IPS-18c (cell line): ENCODE data around the gene PRSS50.
"Not testable (repeated sequence)": the region's sequence is repeated elsewhere in the genome, so short reads cannot be mapped to it uniquely, and the experiment has no call there.

ENCODE experiments used
- H3K4me3 ChIP-seq: 2 replicates; pipeline ENCODE4 v1.7.0; 2013; ENCODE audit warnings: low read depth, mild to moderate bottlenecking, low read length, moderate library complexity; ENCODE audit not compliant: insufficient read depth
- H3K9me3 ChIP-seq: one replicate; pipeline ENCODE4 v1.6.1; 2013; ENCODE audit warnings: mild to moderate bottlenecking, low read length, moderate library complexity; ENCODE audit not compliant: control insufficient read depth, insufficient read depth

PRSS50 gene

GRCh38 chr3:46717447-46718231, at the start of gene PRSS50:
PRSS50 (minus strand) TSS chr3:46717869; CDS start chr3:46717824, 45 bp downstream.
- Histone ChIP-seq H3K9me3 (peaks cover 2% of the 10 kb centered on the region), H3K4me3 (no peak within 1 kb of the TSS)

- peaks cover 8% of the 10 kb centered on the region for H3K9me3 ChIP-seq
- H3K4me3 ChIP-seq: no peak overlapping the region
Measured at GRCh38 chr3:46764206-46764605, 46.5 kb upstream of the PRSS50 start.

DNA sequence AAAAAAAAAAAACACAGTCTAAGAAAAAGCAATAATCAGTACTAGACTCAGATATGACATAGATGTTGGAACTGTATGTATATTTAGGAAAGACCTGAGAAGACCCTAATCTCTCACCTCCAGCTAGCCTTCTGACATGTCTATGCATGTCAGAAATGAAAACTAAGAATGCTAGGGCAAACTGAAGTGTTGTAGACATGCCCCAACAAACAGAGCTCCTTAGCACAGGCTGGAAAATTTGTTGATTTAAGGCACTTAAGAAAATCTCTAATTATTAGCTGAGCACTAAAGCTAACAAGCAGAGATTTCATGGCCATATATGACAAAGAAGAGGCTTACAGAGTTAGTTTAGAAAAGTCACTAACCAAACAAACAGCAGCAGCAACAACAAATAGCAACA, 45.5 kb upstream of the PRSS50 start:
- H3K4me3 ChIP-seq: no peak overlapping the region
- peaks cover 4% of the 10 kb centered on the region for H3K9me3 ChIP-seq

DNA sequence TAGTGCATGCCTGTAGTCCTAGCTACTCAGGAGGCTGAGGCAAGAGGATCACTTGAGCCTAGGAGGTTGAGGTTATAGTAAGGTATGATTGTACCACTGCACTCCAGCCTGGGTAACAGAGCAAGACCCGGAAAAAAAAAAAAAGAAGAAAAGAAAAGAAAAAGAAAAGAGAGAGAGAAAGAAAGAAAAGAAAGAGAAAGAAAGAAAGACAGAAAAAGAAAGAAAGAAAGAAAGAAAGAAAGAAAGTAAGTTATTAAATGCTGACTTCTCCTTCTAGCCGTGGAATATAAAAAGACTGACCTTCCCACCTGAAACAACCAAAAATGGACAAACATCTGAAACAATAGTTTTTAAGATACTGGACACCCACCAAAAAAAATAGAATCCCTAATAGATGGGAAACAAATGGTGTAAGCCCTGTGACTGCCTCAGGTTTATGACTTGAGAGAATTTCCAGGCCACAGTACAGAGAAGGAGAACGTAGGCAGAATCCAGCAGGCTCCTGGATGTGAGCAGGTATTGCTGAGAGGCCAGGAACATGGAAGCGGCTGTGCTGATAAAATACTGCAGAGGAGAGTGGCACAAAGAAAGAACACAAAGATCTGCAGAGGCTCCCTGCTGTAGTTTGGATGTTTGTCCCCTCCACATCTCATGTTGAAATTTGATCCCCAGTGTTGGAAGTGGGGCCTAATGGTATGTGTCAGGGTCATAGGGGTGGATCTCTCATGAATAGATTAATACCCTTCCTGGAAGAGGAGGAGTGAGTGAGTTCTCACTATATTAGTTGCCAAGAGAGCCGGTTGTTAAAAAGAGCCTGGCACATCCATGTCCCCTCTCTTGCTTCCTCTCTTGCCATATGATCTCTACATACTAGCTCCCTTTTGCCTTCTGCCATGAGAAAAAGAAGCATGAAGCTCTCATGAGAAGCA, 41.8 kb upstream of the PRSS50 start:
- H3K4me3 ChIP-seq: no peak overlapping the region

DNA sequence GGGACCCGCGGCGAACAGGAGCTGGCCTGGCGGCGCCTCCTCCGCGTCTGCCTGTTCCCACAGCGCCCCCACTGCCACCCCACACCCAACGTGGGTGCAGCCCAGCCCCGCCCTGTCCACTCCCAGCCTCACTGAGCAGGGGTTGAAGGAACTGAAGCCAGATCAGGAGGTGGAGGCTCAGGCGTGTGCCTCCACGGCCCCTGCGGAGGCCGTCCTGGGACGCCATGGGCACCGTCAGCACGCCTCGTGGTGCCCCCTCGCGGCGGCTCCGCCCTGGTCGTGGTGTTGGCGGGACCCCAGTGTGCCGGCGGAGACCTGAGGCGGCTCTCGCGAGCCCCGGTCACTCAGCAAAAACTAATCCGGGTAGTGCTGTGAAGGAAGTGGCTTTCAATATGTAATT, 39.0 kb upstream of the PRSS50 start:
- no peak overlapping the region for H3K4me3 ChIP-seq
- H3K9me3 ChIP-seq: no peaks in the 10 kb centered on the region

More for the DNA sequence above, 41.8 kb upstream of the PRSS50 start:
- H3K9me3 ChIP-seq: no peaks in the 10 kb centered on the region

GRCh38 chr3:46755646-46756045, 38.0 kb upstream of the PRSS50 start:
- Histone ChIP-seq H3K4me3 (no peak overlapping the region), H3K9me3 (no peaks in the 10 kb centered on the region)

DNA sequence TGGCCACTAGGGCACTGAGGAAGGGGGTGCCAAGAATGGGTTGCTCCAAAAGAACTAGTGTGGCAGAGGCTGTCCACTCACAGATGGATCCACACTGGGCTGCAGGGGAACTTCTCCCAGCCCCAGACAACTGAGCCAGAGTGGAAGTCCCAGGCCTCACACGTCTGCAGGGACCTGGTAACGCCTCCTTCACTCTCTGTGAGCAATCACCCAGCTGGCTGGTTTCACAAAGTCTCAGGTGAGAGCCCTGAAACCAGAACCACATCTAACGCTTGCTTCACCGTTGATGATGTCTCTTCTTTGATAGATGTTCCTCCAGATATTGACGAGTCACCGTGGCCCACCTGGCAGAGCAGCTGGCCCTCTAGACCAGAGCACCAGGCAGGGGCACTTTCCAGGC, 35.5 kb upstream of the PRSS50 start:
- not testable (repeated sequence) for H3K4me3 ChIP-seq, H3K9me3 ChIP-seq

DNA sequence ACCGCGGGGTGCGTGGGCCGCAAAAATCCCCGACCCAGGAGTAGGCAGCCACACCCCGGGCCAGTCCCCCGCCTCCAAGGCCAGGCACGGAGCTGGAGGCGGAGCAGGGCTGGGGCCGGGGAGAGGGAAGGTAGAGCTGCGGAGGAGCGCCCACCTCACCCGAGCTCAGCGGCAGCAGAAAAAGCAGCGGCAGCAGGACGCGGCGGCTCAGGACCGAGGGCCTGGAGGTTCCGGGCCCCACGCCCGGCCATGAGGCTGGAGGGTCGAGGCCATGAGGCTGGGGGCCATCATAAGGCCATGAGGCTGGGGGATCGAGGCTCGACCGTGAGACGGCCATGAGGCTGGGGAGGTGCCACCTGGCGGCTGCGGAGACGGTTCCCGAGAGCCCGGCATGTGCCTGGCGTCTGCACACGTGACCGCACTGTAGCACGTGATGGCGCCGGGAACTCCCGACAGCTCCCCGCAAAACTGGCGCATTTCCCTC, 32.9 kb upstream of the PRSS50 start:
- no peaks in the 10 kb centered on the region for H3K9me3 ChIP-seq

DNA sequence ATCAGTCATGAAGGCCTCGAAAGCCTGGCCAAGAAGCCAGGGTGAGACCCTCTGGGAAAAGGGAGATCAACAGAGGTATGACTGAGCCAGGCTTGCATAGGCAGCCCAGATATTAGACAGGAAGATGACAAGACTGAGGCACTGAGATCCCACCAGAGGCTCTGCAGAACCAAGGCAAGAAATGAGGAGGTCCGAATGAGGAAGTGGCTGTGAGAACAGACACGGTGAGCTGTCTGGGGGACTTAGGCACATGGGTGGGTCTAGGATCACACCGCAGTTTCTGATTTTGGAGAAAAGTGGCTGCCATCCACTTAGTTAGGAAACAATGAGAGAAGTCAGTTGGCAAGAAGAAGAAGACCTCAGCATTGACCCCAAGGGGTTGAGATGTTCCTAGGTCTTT, 31.5 kb upstream of the PRSS50 start:
- Histone ChIP-seq H3K9me3 (peaks cover 3% of the 10 kb centered on the region), H3K4me3 (no peak overlapping the region)

More for the DNA sequence above, 32.9 kb upstream of the PRSS50 start:
- H3K4me3 ChIP-seq: no peak overlapping the region

DNA sequence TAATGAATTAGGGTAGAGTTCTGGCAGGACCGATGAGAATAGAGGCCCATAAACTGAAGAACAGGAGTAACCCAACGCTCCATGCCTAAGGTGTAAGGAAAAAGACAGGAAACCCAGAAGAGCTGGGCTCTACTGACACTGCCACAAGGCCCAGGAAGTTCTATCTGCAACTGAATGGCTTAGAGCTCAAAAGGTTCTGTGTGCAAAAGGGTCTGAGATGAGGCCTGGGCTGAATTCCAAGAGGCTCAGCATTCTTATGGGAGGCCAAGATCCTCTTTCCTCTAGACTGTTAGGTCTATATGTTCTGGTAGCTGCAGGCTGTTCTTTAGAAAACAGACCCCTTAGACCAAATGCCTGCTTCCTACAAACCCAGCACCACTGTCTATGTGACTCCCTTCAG, 30.5 kb upstream of the PRSS50 start:
- Histone ChIP-seq H3K4me3 (no peak overlapping the region), H3K9me3 (peaks cover 3% of the 10 kb centered on the region)

DNA sequence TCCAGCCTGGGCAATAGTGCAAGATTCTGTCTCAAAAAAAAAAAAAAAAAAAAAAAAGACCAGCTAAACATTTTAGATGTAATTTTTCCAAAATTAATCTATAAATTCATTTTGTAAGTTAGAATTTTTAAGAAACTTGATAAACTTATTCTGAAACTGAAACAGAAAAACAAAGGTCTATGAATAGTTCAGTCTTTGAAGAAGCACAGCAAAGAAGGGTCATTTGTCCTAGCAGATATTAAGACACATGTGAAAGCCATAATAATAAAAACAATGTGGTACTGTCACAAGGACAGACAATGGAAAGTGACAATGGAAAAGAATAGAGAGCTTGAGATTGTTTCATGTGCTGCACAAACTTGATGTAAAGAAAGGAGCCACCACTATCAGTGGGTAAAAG, 29.0 kb upstream of the PRSS50 start:
- Histone ChIP-seq H3K4me3 (no peak overlapping the region), H3K9me3 (peaks cover 3% of the 10 kb centered on the region)

DNA sequence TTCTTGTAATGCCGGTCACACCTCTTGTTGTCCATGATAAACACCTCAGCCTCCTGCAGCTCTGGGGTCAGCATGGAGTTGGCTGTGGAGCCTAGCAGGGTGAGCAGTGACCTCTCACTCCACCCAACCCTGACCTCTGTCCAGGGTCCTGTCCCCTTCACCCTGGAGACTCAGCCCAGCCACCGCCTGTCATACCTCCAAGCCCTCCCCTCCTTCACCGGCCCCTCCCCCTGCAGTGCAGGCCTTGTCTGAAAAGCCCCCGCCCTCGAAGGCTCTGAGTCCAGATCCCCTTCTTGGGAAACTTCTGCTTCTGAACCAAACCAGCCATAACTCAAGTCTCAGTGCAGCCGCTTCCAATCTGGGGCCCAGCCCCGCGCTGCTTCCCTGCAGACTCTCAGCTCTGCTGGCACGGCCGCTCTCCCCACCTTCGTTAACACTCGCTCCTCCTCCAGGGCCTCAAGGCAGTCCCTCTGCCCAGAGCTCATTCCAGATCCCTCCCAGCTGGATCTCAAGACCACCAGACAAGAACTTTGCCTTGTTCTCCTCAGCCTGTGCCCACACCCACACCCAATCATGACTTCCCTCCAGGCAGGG, 25.4 kb upstream of the PRSS50 start:
- peaks cover 3% of the 10 kb centered on the region for H3K9me3 ChIP-seq
- no peak overlapping the region for H3K4me3 ChIP-seq

- not testable (repeated sequence) for H3K4me3 ChIP-seq, H3K9me3 ChIP-seq
Measured at GRCh38 chr3:46739565-46739964, 21.9 kb upstream of the PRSS50 start.

DNA sequence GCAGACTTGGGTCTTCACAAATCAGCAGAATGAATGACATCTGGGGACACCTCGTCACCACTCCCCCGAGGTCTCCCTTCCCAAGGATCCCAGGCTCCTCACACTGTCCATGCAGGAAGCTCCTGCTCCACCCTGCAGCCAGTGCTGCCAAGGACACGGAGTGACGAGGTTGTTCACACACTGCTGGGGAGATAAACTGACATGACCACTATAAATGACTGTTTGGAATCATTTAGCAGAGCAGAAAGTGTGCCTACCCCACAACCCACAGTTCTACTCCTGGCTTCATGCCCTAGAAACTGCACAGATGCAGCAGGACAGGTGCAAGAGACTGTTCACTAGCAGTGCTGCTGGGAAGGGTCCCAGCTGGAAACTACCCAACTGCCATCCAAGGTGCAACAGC, 19.7 kb upstream of the PRSS50 start:
- Histone ChIP-seq H3K9me3 (no peaks in the 10 kb centered on the region), H3K4me3 (no peak overlapping the region)

- Histone ChIP-seq H3K4me3 (no peak overlapping the region), H3K9me3 (no peaks in the 10 kb centered on the region)
Measured at GRCh38 chr3:46736006-46736872, 18.6 kb upstream of the PRSS50 start.

GRCh38 chr3:46734773-46735172, 17.1 kb upstream of the PRSS50 start:
- no peaks in the 10 kb centered on the region for H3K9me3 ChIP-seq
- H3K4me3 ChIP-seq: no peak overlapping the region
